ENCODE data around the gene NKG7. TPM values are rescaled to one million over a fixed set of nuclear protein-coding genes. Genes with fewer than 3 reads are reported as not detected.

The NKG7 gene
- total RNA-seq, 2 experiments from 2014 or later = 263 TPM

DNA sequence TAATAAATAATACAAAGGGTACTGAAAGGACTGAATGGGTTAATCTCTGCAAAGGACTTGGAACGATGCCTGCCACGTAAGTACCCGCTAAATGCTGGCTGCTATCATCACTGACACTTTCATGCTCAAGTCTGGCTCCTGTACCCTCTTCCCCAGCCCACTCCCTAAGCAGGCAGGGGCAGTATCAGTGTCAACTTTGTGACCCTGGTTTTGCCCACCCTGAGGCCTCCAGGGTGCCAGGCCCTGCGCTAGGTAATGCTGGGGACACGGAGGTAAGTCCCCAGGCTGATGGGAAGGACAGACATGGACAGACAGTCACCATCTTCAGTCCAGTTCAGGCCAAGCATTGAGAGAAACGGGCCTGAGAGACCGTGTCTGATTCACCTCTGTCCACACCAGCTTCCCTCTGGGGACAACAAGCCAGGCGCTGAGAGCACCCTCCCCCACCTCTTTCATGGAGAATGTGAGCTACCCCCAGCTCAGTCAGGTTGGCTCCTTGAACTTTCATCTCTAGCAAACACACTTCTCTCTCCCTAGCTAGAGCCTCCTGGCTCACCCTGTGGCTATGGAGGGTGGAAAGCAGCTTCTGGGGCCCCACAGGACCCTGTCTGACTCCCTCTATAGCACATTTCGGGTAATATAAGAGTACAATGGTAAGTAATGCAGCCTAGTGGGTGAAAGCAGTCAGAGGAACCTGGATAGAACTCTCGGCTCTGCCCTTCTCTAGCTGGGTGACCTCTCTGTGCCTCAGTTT lies 7.1 kb downstream of the NKG7 start:
- peaks cover 25% of the 10 kb centered on the region for H3K36me3 Mint-ChIP-seq
- POLR2A ChIA-PET = interaction anchor here (0.5 to 2.5 kb wide), 6 partner anchors 11 to 640 kb away, joined by 3 to 11 read pairs (median 7); no protein-coding TSS in a partner anchor

DNA sequence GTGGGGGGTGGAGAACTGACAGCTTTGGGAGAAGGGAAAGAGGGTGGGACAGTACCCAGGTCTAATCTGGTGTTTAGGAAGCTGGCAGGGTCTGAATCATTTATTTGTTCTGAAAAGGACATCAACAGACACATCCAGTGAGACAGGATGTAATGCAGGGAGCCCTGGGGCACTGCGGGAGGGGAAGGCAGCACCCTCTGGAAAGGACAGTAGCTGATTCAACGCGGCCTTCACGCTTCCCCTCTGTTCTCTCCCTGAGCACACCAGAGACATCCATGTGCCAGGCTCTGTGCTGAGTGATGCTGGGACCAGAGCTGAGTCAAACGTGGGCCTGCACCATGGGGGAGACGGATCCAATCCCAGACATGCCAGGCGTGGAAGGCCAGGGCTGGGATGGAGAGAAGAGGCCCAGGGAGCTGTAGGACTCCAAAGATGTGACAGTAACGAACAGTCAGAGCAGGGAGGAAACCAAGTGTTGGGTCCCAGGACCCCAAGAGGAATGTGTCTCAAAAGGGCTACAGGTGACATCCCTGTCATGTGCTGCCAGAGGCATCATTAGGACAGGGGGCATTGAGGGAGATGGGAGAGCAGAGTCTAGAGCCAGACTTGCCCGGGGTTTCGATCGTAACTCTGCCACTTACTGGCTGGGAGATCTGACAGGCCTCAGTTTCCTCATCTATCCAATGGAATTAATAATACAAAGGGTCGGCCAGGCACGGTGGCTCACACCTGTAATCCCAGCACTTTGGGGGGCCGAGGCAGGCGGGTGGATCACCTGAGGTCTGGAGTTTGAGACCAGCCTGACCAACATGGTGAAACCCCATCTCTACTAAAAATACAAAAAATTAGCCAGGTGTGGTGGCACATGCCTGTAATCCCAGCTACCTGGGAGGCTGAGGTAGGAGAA lies 8.0 kb downstream of the NKG7 start:
- Mint-ChIP-seq H3K27me3 (no peaks in the 10 kb centered on the region), H3K4me3 (peak overlapping the region; percentile 62), H3K4me1 (peaks cover 50% of the 10 kb centered on the region), H3K36me3 (peaks cover 22% of the 10 kb centered on the region), H3K9me3 (no peaks in the 10 kb centered on the region), H3K27ac (peak overlapping the region; percentile 48)
- ATAC-seq (ENCODE audit: low read depth) = no peak
- POLR2A ChIA-PET = interaction anchor here (1.0 to 2.5 kb wide), 4 partner anchors 10 to 77 kb away, joined by 3 to 11 read pairs (median 3); no protein-coding TSS in a partner anchor
- DNase-seq = no peak

More for the DNA sequence above, 7.1 kb downstream of the NKG7 start:
- Mint-ChIP-seq H3K4me3 (peak overlapping the region; percentile 94), H3K4me1 (peaks cover 53% of the 10 kb centered on the region), H3K27me3 (no peaks in the 10 kb centered on the region), H3K9me3 (no peaks in the 10 kb centered on the region), H3K27ac (peak overlapping the region; percentile 94)
- ATAC-seq (ENCODE audit: low read depth) (no peak), DNase-seq (peak; percentile 52)

GRCh38 chr19:51361239-51361638 lies 11.2 kb downstream of the NKG7 start:
- Mint-ChIP-seq H3K4me3 (no peak overlapping the region), H3K27me3 (no peaks in the 10 kb centered on the region), H3K4me1 (peaks cover 47% of the 10 kb centered on the region), H3K36me3 (peaks cover 35% of the 10 kb centered on the region), H3K27ac (no peak overlapping the region), H3K9me3 (no peaks in the 10 kb centered on the region)
- POLR2A ChIA-PET = interaction anchor here (3.3 kb wide), 1 partner anchor 33 kb away, joined by 17 read pairs; no protein-coding TSS in a partner anchor
- ATAC-seq (ENCODE audit: low read depth) (no peak), DNase-seq (no peak)

DNA sequence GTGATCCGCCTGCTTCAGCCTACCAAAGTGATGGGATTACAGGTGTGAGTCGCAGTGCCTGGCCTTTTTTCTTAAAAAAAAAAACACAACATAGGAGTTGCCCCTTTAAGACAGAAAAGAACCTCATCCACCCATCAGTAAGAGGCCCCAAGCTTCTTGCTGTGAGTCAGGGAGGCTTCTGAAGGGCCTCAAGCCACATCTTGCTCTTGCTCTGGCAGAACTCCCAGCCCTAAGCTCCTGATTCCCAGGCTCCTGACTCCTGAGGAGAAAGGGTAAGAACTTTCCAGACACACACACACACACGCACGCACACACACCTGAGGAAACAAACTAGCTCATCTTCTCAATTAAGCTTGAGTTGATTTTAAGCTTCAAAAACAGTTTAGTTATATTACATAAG lies 13.2 kb downstream of the NKG7 start:
- H3K36me3 Mint-ChIP-seq = peaks cover 37% of the 10 kb centered on the region
- no peak overlapping the region for H3K4me3 Mint-ChIP-seq
- POLR2A ChIA-PET = interaction anchor here (0.9 to 1.3 kb wide), 4 partner anchors 9 to 35 kb away, joined by 3 to 5 read pairs (median 4); partner anchors contain the start of gene NKG7
- ATAC-seq (ENCODE audit: low read depth) = no peak
- H3K27me3 Mint-ChIP-seq = no peaks in the 10 kb centered on the region
- no peak for DNase-seq
- no peak overlapping the region for H3K27ac Mint-ChIP-seq
- peaks cover 50% of the 10 kb centered on the region for H3K4me1 Mint-ChIP-seq
- H3K9me3 Mint-ChIP-seq = no peaks in the 10 kb centered on the region

DNA sequence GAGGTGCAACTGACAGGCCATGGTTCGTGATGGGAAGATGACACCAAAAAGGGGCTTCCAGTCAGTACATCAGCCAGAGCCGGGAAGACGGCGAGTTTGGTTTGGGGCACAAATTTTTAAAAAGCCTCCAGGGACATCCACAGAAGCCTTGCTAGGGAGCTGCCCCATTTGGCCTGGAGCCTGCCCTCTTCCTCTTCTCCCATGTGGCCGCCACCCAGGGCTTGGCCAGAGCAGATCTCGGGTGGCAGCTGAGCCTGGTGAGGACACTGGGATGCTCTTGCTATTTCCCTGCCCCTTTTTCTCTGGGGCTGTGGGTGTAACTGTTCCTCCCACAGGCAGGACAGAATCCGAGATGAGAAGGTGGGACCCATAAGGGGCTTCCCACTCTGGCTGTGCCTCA lies 14.5 kb downstream of the NKG7 start:
- Mint-ChIP-seq H3K4me3 (no peak overlapping the region), H3K4me1 (peaks cover 40% of the 10 kb centered on the region), H3K27ac (no peak overlapping the region), H3K9me3 (no peaks in the 10 kb centered on the region), H3K36me3 (peaks cover 27% of the 10 kb centered on the region), H3K27me3 (no peaks in the 10 kb centered on the region)
- DNase-seq = no peak
- POLR2A ChIA-PET = interaction anchor here (1.0 kb wide), 1 partner anchor 14 kb away, joined by 3 read pairs; no protein-coding TSS in a partner anchor
- no peak for ATAC-seq (ENCODE audit: low read depth)

DNA sequence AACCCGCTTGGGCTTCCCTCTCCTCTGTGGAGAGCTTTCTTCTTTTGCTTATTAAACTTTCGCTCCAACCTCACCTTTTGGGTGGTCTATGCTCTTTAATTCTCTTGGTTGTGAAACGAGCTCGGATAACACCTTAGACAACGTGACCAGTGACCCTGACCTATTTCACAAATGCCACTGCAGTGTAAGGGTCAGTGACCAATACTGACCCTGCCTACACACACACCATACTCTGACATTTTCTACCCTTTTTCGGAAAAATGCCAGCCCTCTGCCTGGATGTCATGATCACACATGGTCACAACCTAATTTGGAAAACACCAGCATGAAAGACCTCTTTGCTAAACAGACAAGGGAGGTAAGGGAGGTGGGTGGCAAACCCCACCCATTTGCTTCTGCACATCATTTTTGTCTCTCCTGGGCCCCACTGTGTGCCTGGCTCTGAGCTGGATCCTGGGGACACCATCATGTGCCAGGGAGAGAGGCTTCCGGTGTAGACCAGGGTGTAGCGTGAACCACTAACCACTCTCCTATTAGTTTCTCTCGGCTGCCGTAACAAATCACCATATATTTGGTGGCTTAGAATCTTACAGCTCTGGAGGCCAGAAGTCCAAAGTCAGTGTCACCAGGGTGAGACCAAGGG lies 16.2 kb downstream of the NKG7 start:
- POLR2A ChIA-PET = no interaction called here
- peaks cover 28% of the 10 kb centered on the region for H3K4me1 Mint-ChIP-seq
- DNase-seq (no peak), ATAC-seq (ENCODE audit: low read depth) (no peak)
- H3K4me3 Mint-ChIP-seq = no peak overlapping the region
- H3K36me3 Mint-ChIP-seq = peaks cover 31% of the 10 kb centered on the region
- H3K9me3 Mint-ChIP-seq = no peaks in the 10 kb centered on the region
- peak overlapping the region; percentile 42 for H3K27ac Mint-ChIP-seq
- no peaks in the 10 kb centered on the region for H3K27me3 Mint-ChIP-seq

GRCh38 chr19:51354742-51355148 lies 17.7 kb downstream of the NKG7 start:
- peaks cover under 1% of the 10 kb centered on the region for H3K27me3 Mint-ChIP-seq
- peak; percentile 80 for ATAC-seq (ENCODE audit: low read depth)
- peaks cover 25% of the 10 kb centered on the region for H3K4me1 Mint-ChIP-seq
- peaks cover 31% of the 10 kb centered on the region for H3K36me3 Mint-ChIP-seq
- H3K27ac Mint-ChIP-seq = peak overlapping the region; percentile 84
- H3K9me3 Mint-ChIP-seq = no peaks in the 10 kb centered on the region
- DNase-seq = no peak
- POLR2A ChIA-PET = interaction anchor here (0.8 to 1.9 kb wide), 5 partner anchors 11 to 41 kb away, joined by 3 to 11 read pairs (median 4); partner anchors contain the start of genes ETFB and NKG7
- H3K4me3 Mint-ChIP-seq = peak overlapping the region; percentile 72

GRCh38 chr19:51354103-51354741 lies 18.2 kb downstream of the NKG7 start:
- H3K4me3 Mint-ChIP-seq = peak overlapping the region; percentile 72
- no peak for ATAC-seq (ENCODE audit: low read depth)
- peaks cover 23% of the 10 kb centered on the region for H3K4me1 Mint-ChIP-seq
- H3K27me3 Mint-ChIP-seq = peaks cover 2% of the 10 kb centered on the region
- peak overlapping the region; percentile 84 for H3K27ac Mint-ChIP-seq
- no peak for DNase-seq
- H3K36me3 Mint-ChIP-seq = peaks cover 29% of the 10 kb centered on the region
- H3K9me3 Mint-ChIP-seq = no peaks in the 10 kb centered on the region
- POLR2A ChIA-PET = interaction anchor here (0.8 to 1.9 kb wide), 5 partner anchors 11 to 41 kb away, joined by 3 to 11 read pairs (median 4); partner anchors contain the start of genes ETFB and NKG7

GRCh38 chr19:51352783-51353360 lies 19.6 kb downstream of the NKG7 start:
- peaks cover 28% of the 10 kb centered on the region for H3K36me3 Mint-ChIP-seq
- no peak overlapping the region for H3K4me3 Mint-ChIP-seq
- peaks cover 21% of the 10 kb centered on the region for H3K4me1 Mint-ChIP-seq
- POLR2A ChIA-PET = no interaction called here
- H3K27ac Mint-ChIP-seq = no peak overlapping the region
- ATAC-seq (ENCODE audit: low read depth) (no peak), DNase-seq (no peak)
- no peaks in the 10 kb centered on the region for H3K9me3 Mint-ChIP-seq
- peaks cover 2% of the 10 kb centered on the region for H3K27me3 Mint-ChIP-seq

DNA sequence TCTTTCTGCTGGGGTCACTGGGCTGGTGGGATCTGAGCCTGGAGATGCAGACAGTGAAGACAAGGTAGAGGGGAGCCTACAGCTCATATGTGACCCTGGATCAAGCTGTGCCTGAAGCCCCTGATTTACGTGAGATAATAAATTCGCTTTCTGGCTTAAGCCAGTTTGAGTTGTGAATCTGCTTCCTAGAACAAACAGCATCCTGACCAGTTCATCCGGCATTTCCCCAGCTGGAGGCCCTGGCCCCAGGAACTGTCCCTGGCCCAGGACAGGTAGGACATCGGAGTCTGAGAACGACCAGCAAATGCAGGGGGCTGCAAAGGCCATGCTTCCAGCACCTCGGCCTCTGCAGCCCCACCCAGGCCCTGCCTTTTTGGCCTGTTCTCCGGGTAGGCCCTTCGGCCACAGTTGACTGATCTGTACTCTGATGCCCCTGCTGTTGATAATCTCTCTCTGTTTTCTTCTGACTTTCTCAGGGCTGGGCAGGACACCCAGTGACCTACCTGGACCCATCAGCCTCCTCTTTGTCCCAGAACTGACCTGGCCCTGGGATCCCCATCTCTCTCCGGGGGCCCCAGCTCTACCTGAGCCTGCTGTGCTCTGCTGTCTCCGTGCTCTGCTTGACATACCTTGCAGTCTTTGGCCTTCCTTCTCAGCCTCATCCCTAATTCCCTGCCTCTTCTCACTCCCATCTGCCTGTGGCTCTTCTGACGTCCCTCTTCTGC lies 21.0 kb downstream of the NKG7 start:
- peaks cover 16% of the 10 kb centered on the region for H3K4me1 Mint-ChIP-seq
- ATAC-seq (ENCODE audit: low read depth) = no peak
- H3K36me3 Mint-ChIP-seq = peaks cover 25% of the 10 kb centered on the region
- POLR2A ChIA-PET = no interaction called here
- H3K4me3 Mint-ChIP-seq = no peak overlapping the region
- H3K27ac Mint-ChIP-seq = no peak overlapping the region
- H3K27me3 Mint-ChIP-seq = peaks cover 2% of the 10 kb centered on the region
- DNase-seq = no peak
- H3K9me3 Mint-ChIP-seq = no peaks in the 10 kb centered on the region

DNA sequence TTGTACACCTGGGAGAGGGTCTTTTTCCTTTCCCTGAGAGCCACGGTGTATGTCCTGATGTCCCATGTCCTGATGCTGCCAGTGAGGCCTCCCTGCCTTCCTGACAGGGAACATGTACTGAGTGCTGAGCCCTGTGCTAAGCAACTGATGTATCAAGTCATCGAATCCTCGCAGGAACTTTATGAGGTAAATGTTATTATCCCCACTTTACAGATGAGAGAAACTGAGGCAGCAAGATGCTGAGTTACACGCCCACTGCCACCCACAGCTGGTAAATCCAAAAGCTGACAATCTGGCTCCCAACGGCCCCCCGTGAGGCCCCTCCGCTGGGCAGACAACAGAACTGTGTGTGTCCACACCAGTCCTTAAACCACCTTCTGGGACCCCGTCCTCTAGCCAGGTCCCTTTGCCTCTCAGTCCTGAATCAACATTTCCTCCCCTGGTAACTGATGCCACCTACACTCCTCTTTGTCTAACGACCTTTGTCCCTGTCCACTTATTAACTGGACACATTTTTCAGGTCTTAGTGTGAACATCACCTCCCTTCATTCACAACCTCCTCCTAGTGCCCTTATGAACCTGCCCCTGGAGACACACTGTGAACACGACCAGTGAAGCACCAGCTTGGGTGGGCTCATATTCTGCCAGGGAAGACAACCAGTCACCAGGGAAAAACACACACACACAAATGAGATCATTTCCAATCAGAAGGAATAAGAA lies 25.1 kb downstream of the NKG7 start:
- Mint-ChIP-seq H3K4me1 (peaks cover 7% of the 10 kb centered on the region), H3K27ac (no peak overlapping the region), H3K36me3 (peaks cover 19% of the 10 kb centered on the region), H3K27me3 (peaks cover 3% of the 10 kb centered on the region), H3K9me3 (no peaks in the 10 kb centered on the region), H3K4me3 (no peak overlapping the region)
- DNase-seq (no peak), ATAC-seq (ENCODE audit: low read depth) (no peak)
- POLR2A ChIA-PET = no interaction called here
